HepG2 (cell line): ENCODE measurements around the gene DHX34. TPM values are rescaled to one million over a fixed set of nuclear protein-coding genes. Genes with fewer than 3 reads are reported as not detected.
A peak's percentile ranks its signal among the peaks of the same experiment; 100 is the strongest.

ENCODE experiments used
- ARID3A ChIP-seq: IDR thresholded peaks from 2 replicates; pipeline ENCODE4 v1.6.1; 2012; ENCODE audit warnings: low read depth, low read length, improper control_type of control experiment
- CHD2 ChIP-seq: IDR thresholded peaks from 2 replicates; pipeline ENCODE4 v1.6.1; 2011; ENCODE audit warnings: low read depth, low read length, improper control_type of control experiment
- ETV5 ChIP-seq: IDR thresholded peaks from 2 replicates; pipeline ENCODE4 v1.6.1; 2018; ENCODE audit warnings: missing biosample characterization, missing genetic modification reagents, inconsistent platforms, borderline replicate concordance
- HMG20B ChIP-seq: conservative IDR thresholded peaks from 2 replicates; pipeline ENCODE4 v1.6.1; 2016; ENCODE audit warnings: missing genetic modification reagents, missing compliant biosample characterization
- HOXA5 ChIP-seq: sonication (generic); formaldehyde crosslinking; IDR thresholded peaks from 2 replicates; pipeline ENCODE4 v1.4.0; 2020; ENCODE audit warnings: missing genetic modification reagents
- HOXD1 ChIP-seq: sonication (generic); formaldehyde crosslinking; IDR thresholded peaks from 2 replicates; pipeline ENCODE4 v1.5.0; 2020; ENCODE audit warnings: missing genetic modification reagents
- ISX ChIP-seq: sonication (generic); formaldehyde crosslinking; conservative IDR thresholded peaks from 2 replicates; pipeline ENCODE4 v1.5.0; 2020; ENCODE audit warnings: missing genetic modification reagents
- KLF9 ChIP-seq: IDR thresholded peaks from 2 replicates; pipeline ENCODE4 v1.6.1; 2016; ENCODE audit warnings: low read depth
- MEIS1 ChIP-seq: sonication (generic); formaldehyde crosslinking; IDR thresholded peaks from 2 replicates; pipeline ENCODE4 v1.9.0; 2021; ENCODE audit warnings: mild to moderate bottlenecking, missing genetic modification reagents, moderate library complexity, borderline replicate concordance
- NONO ChIP-seq, 2 experiments: fragments of 450-650 bp in 1 of 2; sonication (generic) in 1 of 2; formaldehyde crosslinking in 1 of 2; IDR thresholded peaks in 1 of 2; conservative IDR thresholded peaks in 1 of 2; 2 replicates each; pipeline versions ENCODE4 v1.6.1 to v1.8.0; 2017 to 2022; ENCODE audit warnings: mild to moderate bottlenecking in 1 of 2, missing genetic modification reagents in 1 of 2, moderate library complexity in 1 of 2
- NR2F2 ChIP-seq: IDR thresholded peaks from 2 replicates; pipeline ENCODE4 v1.6.1; 2012; ENCODE audit warnings: low read depth, inconsistent platforms, borderline replicate concordance
- RAD21 ChIP-seq: fragments of 450-650 bp; formaldehyde crosslinking; IDR thresholded peaks from 2 replicates; pipeline ENCODE4 v1.5.0; 2020; ENCODE audit warnings: mild to moderate bottlenecking
- SMAD3 ChIP-seq: sonication (generic); formaldehyde crosslinking; IDR thresholded peaks from 2 replicates; pipeline ENCODE4 v1.4.0; 2020; ENCODE audit warnings: missing genetic modification reagents
- TEAD2 ChIP-seq: sonication (generic); formaldehyde crosslinking; IDR thresholded peaks from 2 replicates; pipeline ENCODE4 v1.9.0; 2021; ENCODE audit warnings: missing genetic modification reagents
- ZNF180 ChIP-seq: sonication (generic); formaldehyde crosslinking; IDR thresholded peaks from 2 replicates; pipeline ENCODE4 v1.4.0; 2020; ENCODE audit warnings: low read depth, missing genetic modification reagents, borderline replicate concordance
- ZNF205 ChIP-seq: IDR thresholded peaks from 2 replicates; pipeline ENCODE4 v1.6.1; 2018; ENCODE audit warnings: missing biosample characterization, missing genetic modification reagents
- ZNF414 ChIP-seq: sonication (generic); formaldehyde crosslinking; IDR thresholded peaks from 2 replicates; pipeline ENCODE4 v1.5.0; 2020; ENCODE audit warnings: missing genetic modification reagents
- ZNF468 ChIP-seq: sonication (generic); formaldehyde crosslinking; IDR thresholded peaks from 2 replicates; pipeline ENCODE4 v1.8.0; 2022; ENCODE audit warnings: mild to moderate bottlenecking, moderate library complexity, missing genetic modification reagents
- ZNF547 ChIP-seq: sonication (generic); formaldehyde crosslinking; IDR thresholded peaks from 2 replicates; pipeline ENCODE4 v1.5.1; 2020; ENCODE audit warnings: mild to moderate bottlenecking, missing genetic modification reagents
- ZNF652 ChIP-seq: IDR thresholded peaks from 2 replicates; pipeline ENCODE4 v1.6.1; 2016; ENCODE audit warnings: low read depth, borderline replicate concordance
- ZNF7 ChIP-seq: IDR thresholded peaks from 2 replicates; pipeline ENCODE4 v1.6.1; 2016; ENCODE audit warnings: missing biosample characterization, missing genetic modification reagents
- ZNF800 ChIP-seq: sonication (generic); formaldehyde crosslinking; IDR thresholded peaks from 2 replicates; pipeline ENCODE4 v1.4.0; 2020; ENCODE audit warnings: missing genetic modification reagents
- ZNF878 ChIP-seq: sonication (generic); formaldehyde crosslinking; IDR thresholded peaks from 2 replicates; pipeline ENCODE4 v1.8.1; 2023; ENCODE audit warnings: mild to moderate bottlenecking, missing genetic modification reagents, moderate library complexity
- polyA plus RNA-seq, 8 experiments: library from polyadenylated mRNA; depleted of rRNA in 3 of 8; stranded (reverse) in 7 of 8; unstranded in 1 of 8; fragments of >200 nt; fragmentation: Illumina TruSeq in 4 of 8; extraction: Trizol in 4 of 8; gene quantifications; 2 replicates each; pipeline versions ENCODE4 v1.2.1 to v1.2.3, GENCODE V29; 2011 to 2016; ENCODE audit warnings: low read depth in 4 of 8, missing spikeins in 1 of 8, mixed read lengths in 1 of 8; ENCODE audit not compliant: insufficient read depth in 1 of 8
- total RNA-seq, 5 experiments: library from RNA; depleted of rRNA; stranded (reverse); fragments of >200 nt; fragmentation: Illumina TruSeq; extraction: Trizol; gene quantifications; 2 replicates each; pipeline ENCODE4 v1.2.3, GENCODE V29; 2016; ENCODE audit warnings: low read depth in 1 of 5
- TF ChIP-seq, protein P1 (sequence below): sonication (generic); formaldehyde crosslinking; IDR thresholded peaks from 2 replicates; pipeline ENCODE4 v1.4.0; 2020; ENCODE audit warnings: missing genetic modification reagents
- TF ChIP-seq, protein P2 (sequence below): sonication (generic); formaldehyde crosslinking; IDR thresholded peaks from 2 replicates; pipeline ENCODE4 v1.5.0; 2020; ENCODE audit warnings: missing genetic modification reagents

The DHX34 gene
- total and polyA plus RNA-seq, 2 of the 13 experiments (the other 11 are each of a cell fraction or from before 2014, with no cell fraction given), result 9.2 to 12.0 TPM

GRCh38 chr19:47305309-47305751, 43.8 kb upstream of the DHX34 start (continued):
- TF ChIP-seq ARID3A (peak; percentile 80; the same call in 1 of the 2 replicates), ZNF180 (CRISPR knock-in tag) (no peak), HMG20B (CRISPR knock-in tag) (no peak), ZNF652 (CRISPR knock-in tag) (peak; percentile 31; the same call in 1 of the 2 replicates), ZNF414 (CRISPR knock-in tag) (no peak), RAD21 (CRISPR knock-in tag) (peak; percentile 35; the same call in 1 of the 2 replicates), ZNF205 (CRISPR knock-in tag) (peak; percentile 18; the same call in 1 of the 2 replicates), MEIS1 (CRISPR knock-in tag) (no peak), ZNF7 (no peak), NONO (IDR thresholded peaks at IDR 0.05) (no peak), NONO (CRISPR knock-in tag; conservative IDR thresholded peaks at IDR 0.05) (no peak), TEAD2 (CRISPR knock-in tag) (no peak), ETV5 (CRISPR knock-in tag) (peak; percentile 37; the same call in 1 of the 2 replicates), ZNF800 (0 out of 2 replicates have a peak, but pooled peaks have one; percentile 29), ZNF547 (no peak), SMAD3 (CRISPR knock-in tag) (peak; percentile 11; the same call in 1 of the 2 replicates), CHD2 (no peak), ISX (CRISPR knock-in tag) (no peak), HOXD1 (CRISPR knock-in tag) (no peak), ZNF468 (CRISPR knock-in tag) (no peak), HOXA5 (CRISPR knock-in tag) (0 out of 2 replicates have a peak, but pooled peaks have one; percentile 11), KLF9 (CRISPR knock-in tag) (0 out of 2 replicates have a peak, but pooled peaks have one; percentile 47), ZNF878 (CRISPR knock-in tag) (no peak), NR2F2 (no peak)
- TF ChIP-seq, protein P1, sequence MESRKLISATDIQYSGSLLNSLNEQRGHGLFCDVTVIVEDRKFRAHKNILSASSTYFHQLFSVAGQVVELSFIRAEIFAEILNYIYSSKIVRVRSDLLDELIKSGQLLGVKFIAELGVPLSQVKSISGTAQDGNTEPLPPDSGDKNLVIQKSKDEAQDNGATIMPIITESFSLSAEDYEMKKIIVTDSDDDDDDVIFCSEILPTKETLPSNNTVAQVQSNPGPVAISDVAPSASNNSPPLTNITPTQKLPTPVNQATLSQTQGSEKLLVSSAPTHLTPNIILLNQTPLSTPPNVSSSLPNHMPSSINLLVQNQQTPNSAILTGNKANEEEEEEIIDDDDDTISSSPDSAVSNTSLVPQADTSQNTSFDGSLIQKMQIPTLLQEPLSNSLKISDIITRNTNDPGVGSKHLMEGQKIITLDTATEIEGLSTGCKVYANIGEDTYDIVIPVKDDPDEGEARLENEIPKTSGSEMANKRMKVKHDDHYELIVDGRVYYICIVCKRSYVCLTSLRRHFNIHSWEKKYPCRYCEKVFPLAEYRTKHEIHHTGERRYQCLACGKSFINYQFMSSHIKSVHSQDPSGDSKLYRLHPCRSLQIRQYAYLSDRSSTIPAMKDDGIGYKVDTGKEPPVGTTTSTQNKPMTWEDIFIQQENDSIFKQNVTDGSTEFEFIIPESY (CRISPR knock-in tag), result peak; percentile 74
- TF ChIP-seq, protein P2, sequence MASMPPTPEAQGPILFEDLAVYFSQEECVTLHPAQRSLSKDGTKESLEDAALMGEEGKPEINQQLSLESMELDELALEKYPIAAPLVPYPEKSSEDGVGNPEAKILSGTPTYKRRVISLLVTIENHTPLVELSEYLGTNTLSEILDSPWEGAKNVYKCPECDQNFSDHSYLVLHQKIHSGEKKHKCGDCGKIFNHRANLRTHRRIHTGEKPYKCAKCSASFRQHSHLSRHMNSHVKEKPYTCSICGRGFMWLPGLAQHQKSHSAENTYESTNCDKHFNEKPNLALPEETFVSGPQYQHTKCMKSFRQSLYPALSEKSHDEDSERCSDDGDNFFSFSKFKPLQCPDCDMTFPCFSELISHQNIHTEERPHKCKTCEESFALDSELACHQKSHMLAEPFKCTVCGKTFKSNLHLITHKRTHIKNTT, result no peak
